SK-N-SH (cell line): Measurements from ENCODE around the gene LRRC8C. TPM values are rescaled to one million over a fixed set of nuclear protein-coding genes. Genes with fewer than 3 reads are reported as not detected.

ENCODE experiments used
- CTCF ChIA-PET: fragments of 300-600, 350-600 bp; formaldehyde crosslinking; extraction: SDS; loops from one replicate; lab custom pipeline; 2021; lab: Yijun Ruan, JAX
- POLR2A ChIA-PET: fragments of 350-600 bp; sonication (Branson Sonifier 250); formaldehyde crosslinking; extraction: SDS; loops from one replicate; lab custom pipeline; 2020; ENCODE audit warnings: antibody characterized with exemption, inconsistent platforms; lab: Yijun Ruan, JAX
- DNase-seq: peaks from one replicate; pipeline ENCODE4 v3.0.0; 2012
- H2AFZ ChIP-seq: fragments of 200-600 bp; sonication (generic); 2 replicates; pipeline ENCODE4 v1.8.1; 2016; ENCODE audit warnings: antibody characterized with exemption, mild to moderate bottlenecking, low read depth
- H3F3A ChIP-seq: fragments of 200-600 bp; sonication (generic); replicated peaks from 2 replicates; pipeline ENCODE3; 2016; ENCODE audit warnings: antibody characterized with exemption, mild to moderate bottlenecking; ENCODE audit not compliant: insufficient read depth
- H3K27ac ChIP-seq, 2 experiments: fragments of 200-500 bp in 1 of 2; fragments of 200-600 bp in 1 of 2; sonication (Bioruptor generic) in 1 of 2; sonication (generic), shearing (Covaris generic) in 1 of 2; 2 replicates each; pipeline versions ENCODE4 v1.5.1 to v1.6.1; 2014 to 2016; ENCODE audit warnings: low read depth in 2 of 2, inconsistent platforms in 1 of 2, low read length in 1 of 2, mild to moderate bottlenecking in 1 of 2, mixed read lengths in 1 of 2
- H3K27me3 ChIP-seq: fragments of 200-600 bp; sonication (generic), shearing (Covaris generic); 2 replicates; pipeline ENCODE4 v1.6.1; 2016; ENCODE audit warnings: mixed run types; ENCODE audit not compliant: insufficient read depth
- H3K36me3 ChIP-seq, 2 experiments: fragments of 200-500 bp in 1 of 2; fragments of 200-600 bp in 1 of 2; sonication (Bioruptor generic) in 1 of 2; sonication (generic) in 1 of 2; replicated peaks in 1 of 2; 2 replicates each; pipeline versions ENCODE3 to v1.5.1; 2014 to 2016; ENCODE audit warnings: low read length in 1 of 2, mild to moderate bottlenecking in 1 of 2; ENCODE audit not compliant: insufficient read depth in 2 of 2, control insufficient read depth in 1 of 2
- H3K4me1 ChIP-seq, 2 experiments: fragments of 200-500 bp in 1 of 2; fragments of 200-600 bp in 1 of 2; sonication (Bioruptor generic) in 1 of 2; sonication (generic), shearing (Covaris generic) in 1 of 2; 2 replicates each; pipeline versions ENCODE4 v1.5.1 to v1.6.1; 2014 to 2016; ENCODE audit warnings: low read depth in 1 of 2, low read length in 1 of 2, mixed run types in 1 of 2; ENCODE audit not compliant: insufficient read depth in 2 of 2, control insufficient read depth in 1 of 2
- H3K4me2 ChIP-seq: fragments of 200-600 bp; sonication (generic), shearing (Covaris generic); 2 replicates; pipeline ENCODE4 v1.6.1; 2017; ENCODE audit warnings: mixed run types
- H3K4me3 ChIP-seq, 2 experiments: fragments of 200-500 bp in 1 of 2; fragments of 200-600 bp in 1 of 2; sonication (Bioruptor generic) in 1 of 2; sonication (generic), shearing (Covaris generic) in 1 of 2; 2 replicates each; pipeline versions ENCODE4 v1.5.1 to v1.8.1; 2014 to 2016; ENCODE audit warnings: low read depth in 2 of 2, inconsistent platforms in 1 of 2, low read length in 1 of 2, mild to moderate bottlenecking in 1 of 2, mixed read lengths in 1 of 2, moderate library complexity in 1 of 2
- H3K79me2 ChIP-seq: fragments of 200-600 bp; sonication (generic); 2 replicates; pipeline ENCODE4 v1.8.1; 2017; ENCODE audit warnings: mild to moderate bottlenecking; ENCODE audit not compliant: insufficient read depth
- H3K9ac ChIP-seq: fragments of 200-600 bp; sonication (generic); 2 replicates; pipeline ENCODE4 v1.6.1; 2017; ENCODE audit warnings: mixed run types
- H3K9me2 ChIP-seq: fragments of 200-600 bp; sonication (generic); 2 replicates; pipeline ENCODE4 v1.6.1; 2017; ENCODE audit warnings: mixed run types
- H3K9me3 ChIP-seq: fragments of 200-600 bp; sonication (generic); 2 replicates; pipeline ENCODE4 v1.6.1; 2017; ENCODE audit warnings: mixed run types, mild to moderate bottlenecking, moderate library complexity
- H4K20me1 ChIP-seq: fragments of 200-600 bp; sonication (generic); 2 replicates; pipeline ENCODE4 v1.6.1; 2017; ENCODE audit warnings: mild to moderate bottlenecking, mixed run types; ENCODE audit not compliant: insufficient read depth
- ELF1 ChIP-seq: IDR thresholded peaks from 2 replicates; pipeline ENCODE4 v1.4.0; 2012
- EP300 ChIP-seq, 2 experiments: IDR thresholded peaks; 2 replicates each; pipeline versions ENCODE4 v1.4.0 to v1.6.1; 2012; ENCODE audit warnings: borderline replicate concordance in 1 of 2, low read depth in 1 of 2, low read length in 1 of 2
- EZH2phosphoT487 ChIP-seq: fragments of 200-600 bp; sonication (generic); IDR thresholded peaks from 2 replicates; pipeline ENCODE4 v1.6.1; 2017; ENCODE audit warnings: low read depth, mixed run types, mild to moderate bottlenecking, antibody characterized with exemption, moderate library complexity, borderline replicate concordance
- FOSL2 ChIP-seq: IDR thresholded peaks from 2 replicates; pipeline ENCODE4 v1.4.0; 2012; ENCODE audit warnings: low read depth, mild to moderate bottlenecking, moderate library complexity, borderline replicate concordance
- GABPA ChIP-seq: IDR thresholded peaks from 2 replicates; pipeline ENCODE4 v1.4.0; 2012; ENCODE audit warnings: low read depth, mild to moderate bottlenecking
- IRF3 ChIP-seq: fragments of 150-350 bp; IDR thresholded peaks from 2 replicates; pipeline ENCODE4 v1.6.1; 2016; ENCODE audit warnings: mild to moderate bottlenecking, low read depth, low read length
- JUND ChIP-seq: IDR thresholded peaks from 2 replicates; pipeline ENCODE4 v1.4.0; 2012
- MEF2A ChIP-seq: IDR thresholded peaks from 2 replicates; pipeline ENCODE4 v1.4.0; 2012; ENCODE audit warnings: low read depth, borderline replicate concordance
- NFIC ChIP-seq: IDR thresholded peaks from 2 replicates; pipeline ENCODE4 v1.4.0; 2012; ENCODE audit warnings: borderline replicate concordance
- POLR2AphosphoS5 ChIP-seq: IDR thresholded peaks from 2 replicates; pipeline ENCODE4 v1.6.1; 2012; ENCODE audit warnings: low read depth, low read length
- RAD21 ChIP-seq: IDR thresholded peaks from 2 replicates; pipeline ENCODE4 v1.6.1; 2012; ENCODE audit warnings: mild to moderate bottlenecking, low read length
- REST ChIP-seq: IDR thresholded peaks from 2 replicates; pipeline ENCODE4 v1.6.1; 2012; ENCODE audit warnings: mild to moderate bottlenecking, low read depth, low read length, moderate library complexity
- RFX5 ChIP-seq: IDR thresholded peaks from 2 replicates; pipeline ENCODE4 v1.6.1; 2012; ENCODE audit warnings: mild to moderate bottlenecking, improper control_type of control experiment, low read length
- SMC3 ChIP-seq: IDR thresholded peaks from 2 replicates; pipeline ENCODE4 v1.6.1; 2012; ENCODE audit warnings: low read depth, low read length, improper control_type of control experiment
- TAF1 ChIP-seq: IDR thresholded peaks from 2 replicates; pipeline ENCODE4 v1.6.1; 2012; ENCODE audit warnings: low read depth, mild to moderate bottlenecking, low read length, moderate library complexity, borderline replicate concordance
- TCF12 ChIP-seq: IDR thresholded peaks from 2 replicates; pipeline ENCODE4 v1.4.0; 2012
- TEAD4 ChIP-seq: IDR thresholded peaks from 2 replicates; pipeline ENCODE4 v1.4.0; 2012; ENCODE audit warnings: mild to moderate bottlenecking, borderline replicate concordance; ENCODE audit not compliant: insufficient read depth
- USF1 ChIP-seq: IDR thresholded peaks from 2 replicates; pipeline ENCODE4 v1.4.0; 2012; ENCODE audit warnings: low read depth, borderline replicate concordance
- YY1 ChIP-seq: IDR thresholded peaks from 2 replicates; pipeline ENCODE4 v1.4.0; 2012; ENCODE audit warnings: low read depth, mild to moderate bottlenecking
- WGBS: methylation state at CpG from one replicate; pipeline ENCODE4 v1.1.6; 2017; ENCODE audit warnings: low lambda C conversion rate; 5-methylcytosine and 5-hydroxymethylcytosine counted together
- polyA plus RNA-seq, 3 experiments: library from polyadenylated mRNA; depleted of rRNA; stranded (reverse); fragments of >200 nt; gene quantifications; 2 replicates each; pipeline ENCODE4 v1.2.3, GENCODE V29; 2012

The LRRC8C gene
- polyA plus RNA-seq, 1 of the 3 experiments (the other 2 are of a cell fraction): 4.2 TPM

GRCh38 chr1:89633800-89634625 lies 1.1 kb downstream of the LRRC8C start:
- POLR2A ChIA-PET: interaction anchor here (2.5 kb wide), 1 partner anchor 129 kb away, joined by 20 read pairs; no protein-coding TSS in a partner anchor
- DNase-seq: peak; percentile 39
- TF ChIP-seq REST: no peak
- TF ChIP-seq, all 33 proteins: peak for 0
- peaks cover 46% of the 10 kb centered on the region for H3K79me2 ChIP-seq
- no peaks in the 10 kb centered on the region for H4K20me1 ChIP-seq
- no peaks in the 10 kb centered on the region for H3K9me2 ChIP-seq
- H3K4me3 ChIP-seq: peak overlapping the region; percentile 95
- peak overlapping the region; percentile 65 to 88 for H3K27ac ChIP-seq
- no peaks in the 10 kb centered on the region for H3K27me3 ChIP-seq
- peak overlapping the region; percentile 90 for H3K4me2 ChIP-seq
- peak overlapping the region; percentile 80 for H3K9ac ChIP-seq
- CTCF ChIA-PET: interaction anchor here (0.5 to 15.3 kb wide), 9 partner anchors 17 to 171 kb away, joined by 3 to 265 read pairs (median 4); no protein-coding TSS in a partner anchor
- H3F3A ChIP-seq: peaks cover 26% of the 10 kb centered on the region
- H2AFZ ChIP-seq: peak overlapping the region; percentile 92
- whole genome bisulfite sequencing: 13% methylated on average over 31 of the region's 32 CpGs
- no peaks in the 10 kb centered on the region for H3K36me3 ChIP-seq
- peaks cover 12% of the 10 kb centered on the region in 2 experiments for H3K4me1 ChIP-seq
- H3K9me3 ChIP-seq: no peaks in the 10 kb centered on the region

GRCh38 chr1:89635825-89636815 lies 3.2 kb downstream of the LRRC8C start:
- no peaks in the 10 kb centered on the region for H3K27me3 ChIP-seq
- peaks cover 26% of the 10 kb centered on the region for H3F3A ChIP-seq
- H3K4me2 ChIP-seq: peak overlapping the region; percentile 90
- H3K9ac ChIP-seq: peak overlapping the region; percentile 49; the same call in 1 of the 2 replicates
- no peak overlapping the region for H2AFZ ChIP-seq
- H3K27ac ChIP-seq: peak overlapping the region; percentile 28 to 92
- no peaks in the 10 kb centered on the region for H4K20me1 ChIP-seq
- ChIA-PET POLR2A (no interaction called here), CTCF (interaction anchor here (0.9 to 15.3 kb wide), 10 partner anchors 7 to 152 kb away, joined by 3 to 265 read pairs (median 3); no protein-coding TSS in a partner anchor)
- H3K36me3 ChIP-seq: no peaks in the 10 kb centered on the region
- no peak for DNase-seq
- peaks cover 15 to 16% of the 10 kb centered on the region in 2 experiments for H3K4me1 ChIP-seq
- WGBS: 22% methylated on average over 6 of the region's 6 CpGs
- no peaks in the 10 kb centered on the region for H3K9me2 ChIP-seq
- peak overlapping the region; percentile 24 to 48; a peak in 3 of 4 replicates for H3K4me3 ChIP-seq
- H3K79me2 ChIP-seq: peaks cover 67% of the 10 kb centered on the region
- no peaks in the 10 kb centered on the region for H3K9me3 ChIP-seq
- TF ChIP-seq RAD21 (no peak), MEF2A (no peak), USF1 (no peak), GABPA (no peak), POLR2AphosphoS5 (no peak), JUND (peak; percentile 92), YY1 (no peak), EZH2phosphoT487 (no peak), FOSL2 (peak; percentile 92), IRF3 (no peak), TCF12 (peak; percentile 50), ELF1 (no peak), NFIC (no peak), RFX5 (no peak), SMC3 (no peak), TEAD4 (peak; percentile 50; the same call in 1 of the 2 replicates), EP300 (IDR thresholded peaks at IDR 0.05; ENCODE audit: borderline replicate concordance in 1 of 2, low read depth in 1 of 2, low read length in 1 of 2) (peak in 1 of 2 experiments; percentile 50; a peak in 2 of 4 replicates), TAF1 (no peak)
